ENCODE results near the gene ARID5A. TPM values are rescaled to one million over a fixed set of nuclear protein-coding genes. Genes with fewer than 3 reads are reported as not detected.

Gene ARID5A
- total and polyA plus RNA-seq, 9 of the 15 experiments (the other 6 are each of a cell fraction or from before 2014, with no cell fraction given): 0.14 to 12.5 (median 3.0) TPM

DNA sequence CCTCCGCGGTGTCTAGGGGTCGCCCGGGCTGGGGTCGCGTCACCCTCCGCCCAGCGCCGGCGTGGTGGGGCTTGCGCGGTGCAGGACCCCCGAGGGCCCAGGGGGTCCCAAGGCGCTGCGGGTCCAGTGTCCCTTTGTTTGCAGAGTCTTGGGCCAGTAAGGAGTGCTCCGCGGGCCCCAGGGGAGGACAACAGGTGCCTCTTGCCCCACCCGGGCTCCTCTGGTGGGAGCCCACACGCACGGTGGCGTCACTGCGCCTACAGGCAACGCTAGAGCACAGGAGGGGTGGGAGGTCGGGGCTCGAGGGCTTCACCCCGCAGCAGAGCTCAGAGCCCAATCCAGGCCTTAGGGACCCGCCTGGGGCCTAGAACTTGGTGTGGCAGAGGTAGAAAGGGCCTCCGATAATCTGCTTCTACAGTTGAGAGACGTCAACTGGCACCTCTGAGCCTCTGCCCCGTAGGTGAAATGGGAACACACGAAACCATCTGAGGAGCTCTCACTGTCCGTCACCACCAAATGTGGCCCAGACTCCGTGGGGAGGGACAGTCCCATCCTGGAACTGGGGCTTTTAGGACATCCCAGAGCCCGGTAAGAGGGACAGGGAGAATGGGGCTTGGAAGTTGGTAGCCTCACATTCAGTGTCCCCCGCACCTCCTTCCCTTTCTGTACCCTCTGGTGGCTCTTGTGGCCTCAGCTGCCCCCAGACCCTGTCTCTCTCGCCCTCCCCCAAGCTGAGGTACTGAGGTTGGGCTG, 1.4 kb downstream of the ARID5A start:
- Histone ChIP-seq H3K27ac (ENCODE audit: extremely low read depth, low read depth, low read length) (no peak overlapping the region), H2AFZ (ENCODE audit: low read depth, low read length) (no peak overlapping the region), H3K4me1 (replicated peaks in 1 of 2; ENCODE audit: control insufficient read depth in 2 of 2, insufficient read depth in 2 of 2, low read length in 2 of 2) (peaks cover 5 to 25% of the 10 kb centered on the region in 2 experiments; a peak in 3 of 5 replicates), H3K9me3 (replicated peaks; ENCODE audit: control insufficient read depth, insufficient read depth, low read depth, low read length) (no peaks in the 10 kb centered on the region), H3K27me3 (ENCODE audit: control insufficient read depth in 2 of 2, insufficient read depth in 2 of 2, low read length in 2 of 2) (no peaks in the 10 kb centered on the region), H4K20me1 (replicated peaks; ENCODE audit: control insufficient read depth, insufficient read depth, low read length) (peaks cover 20% of the 10 kb centered on the region), H3K79me2 (ENCODE audit: control insufficient read depth, insufficient read depth, low read length) (no peaks in the 10 kb centered on the region; the same call in 1 of the 3 replicates), H3K9ac (ENCODE audit: insufficient read depth in 1 of 2, low read depth in 2 of 2, low read length in 2 of 2) (peak overlapping the region in 1 of 2 experiments; percentile 94; a peak in 2 of 4 replicates), H3K4me3 (peak overlapping the region; percentile 81; the same call in 1 of the 2 replicates), H3K9me1 (ENCODE audit: control insufficient read depth, insufficient read depth, low read length) (peaks cover 4% of the 10 kb centered on the region), H3K4me2 (ENCODE audit: insufficient read depth, low read length) (0 out of 2 replicates have a peak overlapping the region, but pooled peaks have one; percentile 81), H3K36me3 (ENCODE audit: control insufficient read depth, insufficient read depth, low read length) (no peaks in the 10 kb centered on the region)
- FAIRE-seq: no peak
- intact Hi-C loops (cut with micrococcal nuclease) (no loop called here), in situ Hi-C loops (cut with MboI) (no loop called here)
- DNase-seq (ENCODE audit: extremely low read depth in 1 of 4, low spot score in 3 of 4): no peak
- no peak for ATAC-seq
- no TSS peak for BruUV-seq (replicated peaks)
- TF ChIP-seq ZNF589 (CRISPR knock-in tag; IDR thresholded peaks at IDR 0.05; ENCODE audit: low read depth): no peak
- 82% methylated on average over 33 of the region's 36 CpGs for WGBS (ENCODE audit: insufficient coverage, low coverage, missing lambda C conversion rate)
- ChIA-PET CTCF (ENCODE audit: low intra/inter-chr PET ratio) (no interaction called here), POLR2A (interaction anchor here (0.6 to 1.4 kb wide), 4 partner anchors 10 to 268 kb away, joined by 3 to 4 read pairs (median 4); no protein-coding TSS in a partner anchor)

- Histone ChIP-seq H3K4me3 (no peak overlapping the region), H3K79me2 (ENCODE audit: control insufficient read depth, insufficient read depth, low read length) (no peaks in the 10 kb centered on the region; the same call in 1 of the 3 replicates), H3K27ac (ENCODE audit: extremely low read depth, low read depth, low read length) (no peak overlapping the region; the same call in 2 of the 3 replicates), H4K20me1 (replicated peaks; ENCODE audit: control insufficient read depth, insufficient read depth, low read length) (peaks cover 20% of the 10 kb centered on the region), H3K9me1 (ENCODE audit: control insufficient read depth, insufficient read depth, low read length) (peaks cover 4% of the 10 kb centered on the region), H3K4me2 (ENCODE audit: insufficient read depth, low read length) (no peak overlapping the region), H2AFZ (ENCODE audit: low read depth, low read length) (no peak overlapping the region), H3K4me1 (replicated peaks in 1 of 2; ENCODE audit: control insufficient read depth in 2 of 2, insufficient read depth in 2 of 2, low read length in 2 of 2) (peaks cover 3 to 25% of the 10 kb centered on the region in 2 experiments; a peak in 3 of 5 replicates), H3K36me3 (ENCODE audit: control insufficient read depth, insufficient read depth, low read length) (no peaks in the 10 kb centered on the region), H3K9ac (ENCODE audit: insufficient read depth in 1 of 2, low read depth in 2 of 2, low read length in 2 of 2) (peak overlapping the region in 1 of 2 experiments; percentile 64; a peak in 2 of 4 replicates), H3K27me3 (ENCODE audit: control insufficient read depth in 2 of 2, insufficient read depth in 2 of 2, low read length in 2 of 2) (no peaks in the 10 kb centered on the region), H3K9me3 (replicated peaks; ENCODE audit: control insufficient read depth, insufficient read depth, low read depth, low read length) (no peaks in the 10 kb centered on the region)
- WGBS (ENCODE audit: insufficient coverage, low coverage, missing lambda C conversion rate): 86% methylated on average over 23 of the region's 24 CpGs
- FAIRE-seq (no peak), ATAC-seq (no peak), DNase-seq (ENCODE audit: extremely low read depth in 1 of 4, low spot score in 3 of 4) (no peak)
- ChIA-PET POLR2A (interaction anchor here (0.6 to 1.4 kb wide), 3 partner anchors 15 to 267 kb away, joined by 3 to 4 read pairs (median 3); no protein-coding TSS in a partner anchor), CTCF (ENCODE audit: low intra/inter-chr PET ratio) (no interaction called here)
- intact Hi-C loops (cut with micrococcal nuclease) (no loop called here), in situ Hi-C loops (cut with MboI) (no loop called here)
- BruUV-seq (replicated peaks): no TSS peak
- no peak for TF ChIP-seq HDGF (IDR thresholded peaks at IDR 0.05)
- peak; percentile 20 for TF ChIP-seq RBM25 (IDR thresholded peaks at IDR 0.05; ENCODE audit: low read depth, low read length, severe bottlenecking)
- peak; percentile 8 for TF ChIP-seq ZFP36 (IDR thresholded peaks at IDR 0.05; ENCODE audit: low read depth, low read length, partially characterized antibody)
These were observed 2.1 kb downstream of the ARID5A start for GRCh38 chr2:96538487-96539214.
